Measurements from ENCODE around the gene PKD1.

The PKD1 gene

GRCh38 chr16:2154533-2155090 is 18.9 kb upstream of the PKD1 start:
- TF ChIP-seq FOXP2 (optimal IDR thresholded peaks at IDR 0.05; ENCODE audit: borderline replicate concordance, extremely low read depth, extremely low read length, insufficient read depth) (no peak), TAF1 (IDR thresholded peaks at IDR 0.05; ENCODE audit: borderline replicate concordance, insufficient read depth, low read length) (0 out of 2 replicates have a peak, but pooled peaks have one; percentile 8), POLR2AphosphoS5 (IDR thresholded peaks at IDR 0.05; ENCODE audit: low read depth, low read length) (no peak), REST (IDR thresholded peaks at IDR 0.05; ENCODE audit: insufficient read depth in 1 of 2, low read depth in 2 of 2, low read length in 2 of 2) (no peak)

- TF ChIP-seq POLR2AphosphoS5 (IDR thresholded peaks at IDR 0.05; ENCODE audit: low read depth, low read length) = peak; percentile 84
- no peak for TF ChIP-seq FOXP2 (optimal IDR thresholded peaks at IDR 0.05; ENCODE audit: borderline replicate concordance, extremely low read depth, extremely low read length, insufficient read depth)
- no peak for TF ChIP-seq TAF1 (IDR thresholded peaks at IDR 0.05; ENCODE audit: borderline replicate concordance, insufficient read depth, low read length)
- no peak for TF ChIP-seq REST (IDR thresholded peaks at IDR 0.05; ENCODE audit: insufficient read depth in 1 of 2, low read depth in 2 of 2, low read length in 2 of 2)
- TF ChIP-seq SIN3A (IDR thresholded peaks at IDR 0.05; ENCODE audit: borderline replicate concordance, insufficient read depth, low read length) = 0 out of 2 replicates have a peak, but pooled peaks have one; percentile 52
Measured at GRCh38 chr16:2152695-2153506, 17.2 kb upstream of the PKD1 start.

GRCh38 chr16:2151188-2152091 is 15.7 kb upstream of the PKD1 start:
- TF ChIP-seq SIN3A (IDR thresholded peaks at IDR 0.05; ENCODE audit: borderline replicate concordance, insufficient read depth, low read length) (0 out of 2 replicates have a peak, but pooled peaks have one; percentile 8), REST (IDR thresholded peaks at IDR 0.05; ENCODE audit: insufficient read depth in 1 of 2, low read depth in 2 of 2, low read length in 2 of 2) (no peak), POLR2AphosphoS5 (IDR thresholded peaks at IDR 0.05; ENCODE audit: low read depth, low read length) (peak; percentile 78)

GRCh38 chr16:2150418-2151187 is 14.9 kb upstream of the PKD1 start:
- no peak for TF ChIP-seq FOXP2 (optimal IDR thresholded peaks at IDR 0.05; ENCODE audit: borderline replicate concordance, extremely low read depth, extremely low read length, insufficient read depth)
- peak; percentile 25; the same call in 1 of the 2 replicates for TF ChIP-seq SIN3A (IDR thresholded peaks at IDR 0.05; ENCODE audit: borderline replicate concordance, insufficient read depth, low read length)

Measured in PFSK-1 (cell line).